Endothelial cell of umbilical vein (primary cell): ENCODE data around the gene KASH5. TPM values are rescaled to one million over a fixed set of nuclear protein-coding genes. Genes with fewer than 3 reads are reported as not detected.

Experiments used
- BruUV-seq: library from RNA; stranded (reverse); fragments of 400-500 nt; replicated peaks from 2 replicates; lab custom pipeline; 2021; lab: Mats Ljungman, UMichigan
- CTCF ChIA-PET: fragments of 300-600, 350-600 bp; sonication (Branson Sonifier 250); formaldehyde crosslinking; loops from one replicate; lab custom pipeline; 2021; ENCODE audit warnings: antibody characterized with exemption, inconsistent platforms; lab: Charles Lee
- POLR2A ChIA-PET: fragments of 300-600, 350-600 bp; sonication (Branson Sonifier 250); formaldehyde crosslinking; loops from one replicate; lab custom pipeline; 2021; ENCODE audit warnings: antibody characterized with exemption, inconsistent platforms; lab: Charles Lee
- DNase-seq: peaks from one replicate; pipeline ENCODE4 v3.0.0-alpha.2; 2011; ENCODE audit warnings: low read depth, low spot score
- FAIRE-seq: peaks from 2 replicates; lab custom pipeline; 2011; peaks lifted over from hg19 to GRCh38; lab: Jason Lieb, UNC
- H2AFZ ChIP-seq: 2 replicates; pipeline ENCODE4 v1.6.0; 2012; ENCODE audit warnings: low read depth, low read length, control low read depth, inconsistent platforms
- H3K27ac ChIP-seq: 2 replicates; pipeline ENCODE4 v1.5.1; 2011; ENCODE audit warnings: low read depth, mild to moderate bottlenecking, control low read depth, low read length, moderate library complexity; ENCODE audit not compliant: insufficient read depth
- H3K27me3 ChIP-seq, 2 experiments: 2 replicates each; pipeline versions ENCODE4 v1.6.0 to v1.6.1; 2011; ENCODE audit warnings: low read length in 2 of 2, mixed read lengths in 1 of 2; ENCODE audit not compliant: control insufficient read depth in 2 of 2, insufficient read depth in 2 of 2
- H3K36me3 ChIP-seq, 2 experiments: 2 replicates in 1 of 2; 3 replicates in 1 of 2; pipeline ENCODE4 v1.5.1; 2011; ENCODE audit warnings: low read length in 2 of 2, mild to moderate bottlenecking in 1 of 2, moderate library complexity in 1 of 2; ENCODE audit not compliant: control insufficient read depth in 2 of 2, insufficient read depth in 2 of 2; ENCODE audit errors: extremely low read depth in 1 of 2
- H3K4me1 ChIP-seq: 3 replicates; pipeline ENCODE4 v1.5.1; 2011; ENCODE audit warnings: mild to moderate bottlenecking, low read length; ENCODE audit not compliant: control insufficient read depth, insufficient read depth; ENCODE audit errors: extremely low read depth
- H3K4me2 ChIP-seq: 2 replicates; pipeline ENCODE4 v1.6.1; 2011; ENCODE audit warnings: low read length, control low read depth, mixed read lengths; ENCODE audit not compliant: insufficient read depth
- H3K4me3 ChIP-seq, 3 experiments: fragments of 200-600 bp in 1 of 3; sonication (generic), shearing (Covaris generic) in 1 of 3; replicated peaks in 1 of 3; 2 replicates each; pipeline ENCODE4 v1.5.1; 2011 to 2016; ENCODE audit warnings: control low read depth in 3 of 3, low read length in 3 of 3, mild to moderate bottlenecking in 2 of 3, inconsistent platforms in 1 of 3, low read depth in 1 of 3, moderate library complexity in 1 of 3; ENCODE audit not compliant: insufficient read depth in 1 of 3
- H3K79me2 ChIP-seq: 2 replicates; pipeline ENCODE4 v1.6.0; 2012; ENCODE audit warnings: low read length, inconsistent platforms; ENCODE audit not compliant: control insufficient read depth, insufficient read depth
- H3K9ac ChIP-seq: replicated peaks from 2 replicates; pipeline ENCODE3; 2011; ENCODE audit warnings: low read length, control low read depth; ENCODE audit not compliant: insufficient read depth; ENCODE audit errors: extremely low read depth
- H3K9me1 ChIP-seq: replicated peaks from 3 replicates; pipeline ENCODE4 v1.6.0; 2011; ENCODE audit warnings: mild to moderate bottlenecking, low read length; ENCODE audit not compliant: control insufficient read depth, insufficient read depth; ENCODE audit errors: extremely low read depth
- H3K9me3 ChIP-seq: replicated peaks from 2 replicates; pipeline ENCODE4 v1.5.1; 2012; ENCODE audit warnings: low read length, inconsistent platforms; ENCODE audit not compliant: control insufficient read depth, insufficient read depth
- H4K20me1 ChIP-seq: replicated peaks from 2 replicates; pipeline ENCODE3; 2011; ENCODE audit warnings: mild to moderate bottlenecking, low read length; ENCODE audit not compliant: control insufficient read depth, insufficient read depth; ENCODE audit errors: extremely low read depth
- CTCF ChIP-seq, 2 donors: IDR thresholded peaks; 1 replicate in 1 of 2; 2 replicates in 1 of 2; pipeline ENCODE4 v1.5.1; 2011; ENCODE audit warnings: low read length in 2 of 2, mild to moderate bottlenecking in 2 of 2, moderate library complexity in 2 of 2, control low read depth in 1 of 2, inconsistent platforms in 1 of 2, low read depth in 1 of 2; ENCODE audit not compliant: insufficient read depth in 1 of 2; ENCODE audit errors: extremely low read depth in 1 of 2
- EZH2 ChIP-seq: IDR thresholded peaks from 2 replicates; pipeline ENCODE4 v1.6.1; 2012; ENCODE audit warnings: borderline replicate concordance, low read depth, mild to moderate bottlenecking, moderate library complexity, low read length, inconsistent platforms; ENCODE audit not compliant: severe bottlenecking
- GATA2 ChIP-seq: IDR thresholded peaks from 2 replicates; pipeline ENCODE4 v1.7.0; 2011; ENCODE audit warnings: low read depth, mild to moderate bottlenecking, moderate library complexity, mixed read lengths, low read length; ENCODE audit not compliant: insufficient read length, insufficient read depth
- MAX ChIP-seq: IDR thresholded peaks from 2 replicates; pipeline ENCODE4 v1.6.1; 2011; ENCODE audit not compliant: insufficient read depth, insufficient read length
- MYC ChIP-seq: IDR thresholded peaks from one replicate; pipeline ENCODE4 v1.6.1; 2011; ENCODE audit warnings: mild to moderate bottlenecking, low read depth, low read length
- POLR2AphosphoS5 ChIP-seq: IDR thresholded peaks from 2 replicates; pipeline ENCODE4 v1.6.1; 2012; ENCODE audit warnings: low read depth, mild to moderate bottlenecking, control low read depth, low read length, moderate library complexity; ENCODE audit not compliant: insufficient read depth
- dilution Hi-C: fragments of 300-500 bp; cut with MboI; formaldehyde crosslinking; loops from one replicate; pipeline ENCODE4 v1.15.0; 2019; ENCODE audit warnings: low sequenced_read_pairs; ENCODE audit not compliant: extremely low pct_ligation_motif_present
- intact Hi-C: fragments of 100-400 bp; cut with micrococcal nuclease; formaldehyde crosslinking; loops from one replicate; pipeline ENCODE4 v1.10.0; 2022
- polyA plus RNA-seq, 4 experiments: library from polyadenylated mRNA; depleted of rRNA in 3 of 4; stranded (reverse) in 3 of 4; unstranded in 1 of 4; fragments of >200 nt; gene quantifications; 2 replicates each; pipeline versions ENCODE4 v1.2.1 to v1.2.3, GENCODE V29; 2011 to 2012; ENCODE audit warnings: missing spikeins in 1 of 4
- total RNA-seq: library from RNA; stranded (reverse); gene quantifications from 2 replicates; pipeline ENCODE4 v1.2.3, GENCODE V29; 2021

Gene KASH5
- total and polyA plus RNA-seq, 2 donors (not counting 3 experiments of a cell fraction or from before 2014, with no cell fraction given), result 0.03 TPM; not detected in 1

GRCh38 chr19:49398001-49398615 is 10.1 kb downstream of the KASH5 start:
- H4K20me1 ChIP-seq, result no peaks in the 10 kb centered on the region
- H3K4me2 ChIP-seq, result no peak overlapping the region
- no peak overlapping the region for H2AFZ ChIP-seq
- ChIA-PET CTCF (no interaction called here), POLR2A (no interaction called here)
- dilution Hi-C loops, result no loop called here
- H3K4me3 ChIP-seq, result no peak overlapping the region
- H3K9me3 ChIP-seq, result no peaks in the 10 kb centered on the region
- no peak for DNase-seq
- intact Hi-C loops, result no loop called here
- H3K9me1 ChIP-seq, result no peaks in the 10 kb centered on the region
- no peak for TF ChIP-seq MYC
- TF ChIP-seq POLR2AphosphoS5, result no peak
- no peak for TF ChIP-seq GATA2
- TF ChIP-seq EZH2, result no peak
- TF ChIP-seq CTCF (IDR thresholded peaks at IDR 0.05; ENCODE audit: extremely low read depth in 1 of 2, insufficient read depth in 1 of 2, low read depth in 1 of 2, low read length in 2 of 2), result no peak
- no peak for TF ChIP-seq MAX
- no peak overlapping the region for H3K27ac ChIP-seq
- no peaks in the 10 kb centered on the region for H3K36me3 ChIP-seq
- no peak for FAIRE-seq
- no peaks in the 10 kb centered on the region for H3K4me1 ChIP-seq
- peaks cover 0 to 2% of the 10 kb centered on the region in 2 experiments for H3K27me3 ChIP-seq
- BruUV-seq, result no TSS peak
- H3K79me2 ChIP-seq, result no peaks in the 10 kb centered on the region
- no peak overlapping the region for H3K9ac ChIP-seq
